ENCODE measurements around the gene SSBP4.

- TF ChIP-seq CTCF (IDR thresholded peaks at IDR 0.05) (no peak), POLR2A (IDR thresholded peaks at IDR 0.05) (no peak)
Measured at GRCh38 chr19:18429717-18430416, 10.7 kb downstream of the SSBP4 start.

All from suprapubic skin (tissue), 3 donors.